GM19025 (cell line): ENCODE results near the gene CNTN1.
"Not testable (repeated sequence)": the region's sequence is repeated elsewhere in the genome, so short reads cannot be mapped to it uniquely, and the experiment has no call there.

Source experiments
- ATAC-seq: cut with Tn5 transposase; IDR thresholded peaks from one replicate; pipeline ENCODE4 v1.9.1; 2021; ENCODE audit warnings: mild to moderate bottlenecking, low read depth, moderate library complexity; ENCODE audit not compliant: unreplicated experiment

Gene CNTN1

DNA sequence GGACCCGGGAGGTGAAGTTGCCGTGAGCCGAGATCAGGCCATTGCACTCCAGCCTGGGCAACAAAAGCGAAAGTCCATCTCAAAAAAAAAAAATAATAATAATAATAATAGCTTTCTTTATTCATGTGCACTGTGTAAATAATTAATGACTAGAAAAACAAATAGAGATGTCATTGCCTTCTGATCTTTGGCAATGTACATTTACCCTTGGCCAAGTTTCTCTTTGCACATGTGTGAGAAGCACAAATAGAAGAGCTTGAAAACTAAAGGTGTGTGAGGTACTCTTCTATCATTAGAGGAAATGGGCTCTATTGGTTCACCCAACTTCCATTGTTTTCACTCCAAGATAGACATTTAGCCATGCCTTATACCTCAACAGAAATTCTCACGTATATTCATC lies 325.8 kb downstream of the CNTN1 start:
- ATAC-seq = no peak

DNA sequence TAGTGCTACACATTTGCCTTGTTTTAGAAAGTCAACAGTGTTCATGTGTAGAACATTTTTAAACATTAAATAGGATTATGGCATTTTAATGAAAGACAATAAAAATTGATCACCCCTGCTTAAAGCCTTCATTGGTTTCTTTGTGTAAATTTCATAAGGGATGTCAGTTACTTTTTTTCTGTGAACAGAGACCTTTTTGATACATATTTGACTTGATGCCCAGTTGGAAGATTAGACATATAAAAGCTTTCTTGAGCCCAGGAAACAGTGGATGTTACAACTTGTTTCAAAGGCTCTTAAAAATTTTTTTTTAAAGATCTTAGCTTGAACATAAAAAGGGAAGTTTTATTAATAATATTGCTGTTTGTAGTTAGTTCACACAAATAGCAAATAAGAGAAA lies 327.2 kb downstream of the CNTN1 start:
- ATAC-seq = no peak

DNA sequence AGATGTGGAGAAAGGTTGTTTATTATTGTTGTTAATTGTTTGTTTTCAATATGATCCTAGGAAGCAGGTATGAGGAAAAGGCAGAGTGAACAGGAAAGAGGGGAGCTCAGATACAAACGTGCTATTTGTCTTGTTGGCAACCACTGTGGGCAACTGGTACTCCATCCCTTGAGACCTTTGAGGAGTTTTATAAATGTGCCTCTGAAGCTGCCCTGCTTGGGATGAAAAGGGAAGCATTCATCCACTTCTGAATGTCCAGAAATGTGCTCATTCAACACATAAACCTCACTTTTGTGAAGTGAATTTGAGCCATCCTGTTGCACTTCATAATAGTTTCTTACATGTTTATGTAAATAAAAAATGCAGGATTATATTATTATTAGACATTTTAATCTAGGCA lies 331.6 kb downstream of the CNTN1 start:
- no peak for ATAC-seq

DNA sequence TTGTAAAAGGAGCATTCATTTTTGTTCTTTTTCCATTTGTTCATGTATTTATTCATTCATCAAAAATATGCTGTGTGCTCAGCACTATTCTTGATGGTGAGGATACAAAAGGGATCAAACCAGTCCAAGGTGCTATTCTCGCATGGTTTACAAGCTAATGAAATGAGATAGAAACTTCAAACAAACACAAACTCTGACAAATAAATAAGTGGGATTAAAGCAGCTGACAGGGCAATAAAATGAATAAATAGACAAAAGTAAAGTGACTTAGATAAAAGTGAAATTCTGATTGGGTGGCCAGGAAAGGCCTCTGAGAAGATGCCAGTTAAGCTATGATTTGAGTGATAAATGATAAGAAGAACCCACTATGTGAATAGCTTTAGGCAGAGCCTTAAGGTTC lies 333.9 kb downstream of the CNTN1 start:
- no peak for ATAC-seq

DNA sequence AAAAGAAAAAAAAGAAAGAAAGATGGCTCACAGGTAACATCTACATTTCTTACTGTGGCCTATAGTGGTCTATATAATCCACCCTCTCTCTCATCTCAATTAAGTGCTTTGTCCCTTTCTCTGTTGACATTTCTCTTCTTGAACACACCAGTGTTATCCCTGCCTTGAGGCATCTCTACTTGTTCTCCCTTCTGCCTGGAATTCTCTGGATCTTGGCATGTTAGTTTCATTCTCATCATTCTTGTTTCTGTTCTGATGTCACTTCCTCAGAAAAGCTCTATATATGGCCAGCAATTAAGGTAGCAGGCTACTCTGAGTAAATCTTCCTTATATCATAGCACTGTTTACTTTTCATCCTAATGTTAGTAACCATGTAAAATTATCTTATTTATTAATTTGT lies 340.1 kb downstream of the CNTN1 start:
- ATAC-seq = no peak

DNA sequence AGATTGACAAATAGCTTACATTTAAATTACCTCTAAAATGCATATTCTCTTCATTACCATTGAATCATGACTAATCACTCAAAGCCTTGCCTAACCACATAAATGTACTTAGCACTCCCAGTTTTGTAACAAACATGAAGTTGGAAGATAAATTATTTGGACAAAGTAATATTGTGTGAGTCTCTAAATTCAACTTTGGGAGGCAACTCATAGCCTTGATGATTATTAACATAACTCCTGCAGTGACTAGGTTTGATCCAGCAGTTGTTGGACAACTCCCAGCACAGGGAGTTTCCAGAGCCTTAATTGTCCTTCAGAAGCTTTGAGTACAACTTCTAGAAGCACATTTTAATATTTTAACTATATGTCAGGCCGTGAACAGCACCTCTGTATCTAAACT lies 342.4 kb downstream of the CNTN1 start:
- no peak for ATAC-seq

DNA sequence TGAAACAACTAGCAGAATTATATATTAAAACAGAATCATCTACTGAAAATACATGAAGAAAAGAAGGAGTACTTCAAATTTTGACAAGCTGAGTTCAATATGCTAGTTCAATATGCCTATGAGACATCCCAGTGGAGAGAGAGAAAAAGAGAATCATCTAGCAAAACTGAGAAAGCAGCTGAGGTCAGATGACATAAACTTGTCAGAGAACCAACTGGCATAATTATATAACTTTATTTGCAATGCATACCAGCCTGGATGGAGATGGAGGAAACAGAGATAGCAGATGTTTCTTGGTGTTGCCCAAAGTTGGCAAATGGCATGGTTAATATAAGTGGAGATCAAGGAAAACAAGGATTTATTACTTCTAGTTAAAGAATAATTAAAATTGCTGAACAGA lies 347.2 kb downstream of the CNTN1 start:
- ATAC-seq = no peak

DNA sequence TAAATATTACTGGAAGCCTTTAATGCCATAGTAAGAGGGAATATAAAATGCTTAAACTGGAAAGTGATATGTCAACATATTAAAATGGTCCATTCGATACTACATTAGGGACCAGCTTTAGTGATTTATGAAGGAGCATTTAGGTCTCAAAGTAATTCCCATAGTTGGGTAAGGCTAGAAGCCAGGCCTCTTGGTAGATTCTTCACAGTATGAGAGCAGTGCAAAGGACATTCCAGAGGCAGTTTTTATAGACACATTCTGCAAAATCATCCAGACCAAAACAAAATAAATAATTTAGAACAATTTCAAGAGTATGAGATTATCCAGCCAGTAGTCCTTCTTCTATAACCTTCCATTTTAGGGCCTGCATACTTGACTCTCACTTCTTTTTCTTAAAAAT lies 353.3 kb downstream of the CNTN1 start:
- ATAC-seq = no peak

DNA sequence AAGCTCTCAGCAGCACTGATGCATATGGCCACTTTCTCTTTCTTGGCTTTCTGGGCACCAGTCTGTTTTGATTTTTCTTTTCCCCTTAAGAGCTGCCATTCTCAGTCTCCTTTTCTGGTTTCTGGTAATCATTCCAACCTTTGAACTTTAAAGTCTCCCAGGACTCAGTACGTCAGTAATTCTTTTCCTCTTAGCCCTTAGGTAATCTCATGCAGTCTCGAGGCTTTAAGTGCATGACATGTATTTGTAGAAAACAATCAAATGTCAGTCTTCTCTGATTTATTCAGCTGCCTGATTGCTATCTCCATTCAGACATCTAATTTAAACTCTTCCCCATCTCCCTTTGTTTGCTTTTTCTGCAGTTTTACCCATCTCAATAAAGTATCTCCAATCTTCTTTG lies 356.8 kb downstream of the CNTN1 start:
- ATAC-seq = no peak

DNA sequence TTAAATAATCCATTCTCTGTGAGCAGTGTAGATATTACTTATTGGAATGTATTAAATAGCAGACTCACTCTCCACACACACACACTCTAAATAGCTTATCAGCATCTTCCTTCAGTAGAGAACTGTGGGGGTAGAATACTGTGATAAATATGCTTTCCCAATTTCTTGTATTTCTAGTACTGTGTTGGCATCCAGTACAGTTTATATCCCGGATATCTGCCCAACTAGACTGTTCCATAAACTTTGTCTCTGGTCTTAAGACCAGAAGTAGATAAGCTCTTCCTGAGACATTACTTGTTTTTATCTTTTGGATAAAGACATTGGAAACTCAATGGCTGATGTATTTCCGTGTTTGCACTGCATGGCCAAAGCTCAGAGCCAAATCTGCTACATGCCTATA lies 359.7 kb downstream of the CNTN1 start:
- no peak for ATAC-seq

DNA sequence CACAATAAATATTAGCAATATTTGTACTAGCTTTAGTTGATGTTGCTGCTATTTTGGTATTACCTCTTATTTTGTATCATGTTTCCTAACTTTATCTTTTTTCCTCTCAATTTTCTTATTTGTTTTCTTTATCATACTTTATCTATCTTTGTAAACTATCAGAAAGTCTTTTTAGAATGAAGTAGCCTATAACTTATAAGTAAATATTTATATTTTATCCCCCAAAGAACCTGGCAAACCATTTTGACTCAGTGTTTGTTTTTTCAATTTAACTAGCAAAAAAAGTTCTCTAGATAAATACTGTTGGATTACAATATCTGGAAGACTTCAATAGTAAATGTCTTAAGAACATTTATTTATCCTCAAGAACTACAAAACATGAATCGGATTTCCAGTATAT lies 360.2 kb downstream of the CNTN1 start:
- no peak for ATAC-seq

DNA sequence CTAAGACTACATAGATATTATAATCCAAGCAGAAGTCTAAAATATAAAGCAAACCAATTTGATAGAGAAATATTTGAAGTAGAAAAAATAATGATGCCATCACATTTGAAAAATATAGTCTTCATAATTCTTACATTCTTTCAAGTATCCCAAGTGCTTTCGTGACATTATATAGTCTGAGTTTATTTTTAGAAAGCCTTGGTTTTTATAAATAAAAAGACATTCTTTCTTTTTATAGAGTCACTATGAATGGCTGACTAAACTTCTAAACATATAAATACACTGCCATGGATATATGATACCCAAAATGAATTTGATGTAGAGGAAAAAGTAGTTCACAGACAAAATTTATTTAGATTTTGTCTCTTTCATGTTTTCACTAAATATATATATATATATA lies 360.8 kb downstream of the CNTN1 start:
- ATAC-seq = no peak

DNA sequence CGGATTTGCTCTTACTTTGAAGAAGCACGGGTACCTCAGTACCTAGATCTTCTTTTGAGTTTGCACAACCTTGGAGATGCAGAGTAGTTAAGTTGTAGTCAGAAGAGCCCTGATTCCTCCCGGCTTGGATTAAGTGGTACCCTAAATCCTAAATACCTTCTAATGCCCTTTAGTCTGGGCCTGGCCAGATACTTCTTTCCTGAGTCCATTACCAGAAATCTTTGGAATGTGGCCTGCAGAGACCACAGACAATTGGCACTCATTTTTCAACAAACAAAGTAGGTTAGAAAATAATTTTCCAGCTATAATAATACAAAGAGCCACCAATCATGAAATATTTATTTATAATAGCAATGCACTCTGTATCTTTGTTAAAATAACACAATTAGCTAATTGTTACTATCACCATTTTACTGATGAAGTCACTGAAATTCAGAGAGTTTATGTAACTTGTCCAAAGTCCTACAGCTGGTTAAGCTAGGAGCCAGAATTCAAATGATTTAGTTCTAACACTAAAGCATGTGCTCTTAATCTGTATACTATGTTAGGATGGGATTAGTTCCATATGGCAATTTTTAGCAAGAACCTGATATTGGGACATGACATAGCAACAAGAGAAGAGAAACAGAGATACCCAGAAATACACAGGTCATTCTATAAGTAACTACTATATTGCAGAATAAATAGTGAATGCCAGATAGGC lies 363.8 kb downstream of the CNTN1 start:
- ATAC-seq = no peak

DNA sequence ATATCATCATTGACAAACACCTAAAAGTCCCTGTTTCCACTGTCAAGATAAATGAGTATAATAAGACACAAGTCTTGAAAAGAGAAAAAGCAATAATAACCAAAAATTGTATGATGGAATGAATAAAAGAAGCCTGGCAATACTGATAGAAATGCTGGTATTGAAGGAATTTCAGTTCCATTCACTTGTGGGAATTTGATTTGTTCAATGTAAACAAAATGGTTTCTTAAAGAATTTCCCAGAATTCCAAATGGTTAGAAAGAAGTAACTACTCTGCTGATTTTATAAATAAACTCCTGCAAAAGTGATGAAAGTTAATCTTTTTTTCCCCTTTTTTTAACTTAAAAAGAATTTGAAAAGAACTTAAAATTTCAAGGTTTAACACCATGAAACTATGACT lies 366.0 kb downstream of the CNTN1 start:
- no peak for ATAC-seq

DNA sequence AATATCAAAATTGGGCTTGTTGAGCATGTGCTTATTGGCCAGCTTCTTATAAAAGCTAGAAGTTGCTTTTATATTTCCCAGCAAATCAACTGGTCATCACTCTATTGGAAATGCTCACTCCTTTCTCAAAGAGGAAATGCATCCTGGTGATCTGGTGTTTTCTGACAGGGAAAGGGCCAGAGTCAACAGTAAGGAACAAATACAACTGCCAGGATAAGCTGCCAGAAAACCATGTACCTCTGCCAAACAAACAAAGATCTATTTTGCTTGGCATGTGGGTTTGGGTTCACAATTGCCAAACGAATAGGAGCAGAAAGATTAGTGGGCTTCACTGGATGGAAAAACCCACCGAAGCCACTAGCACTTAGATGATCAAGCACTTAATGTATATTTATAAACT lies 369.0 kb downstream of the CNTN1 start:
- ATAC-seq = no peak

DNA sequence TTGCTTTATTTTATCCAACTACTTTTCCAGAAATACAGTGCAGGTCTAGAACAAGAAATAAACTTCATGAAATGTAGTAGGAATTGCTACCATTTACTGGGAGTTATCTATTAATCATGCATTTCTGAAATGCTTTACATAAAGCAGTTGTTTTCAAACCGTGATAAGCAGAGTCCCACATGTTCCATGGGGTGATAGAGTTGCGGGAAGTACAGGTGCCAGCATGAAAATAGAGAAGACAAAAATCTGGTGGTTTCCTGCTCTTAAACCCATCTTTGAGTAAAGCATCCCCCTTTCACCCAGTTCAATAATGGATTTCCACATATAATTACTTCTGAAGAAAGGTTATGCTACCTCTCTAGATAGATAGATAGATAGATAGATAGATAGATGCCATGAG lies 372.2 kb downstream of the CNTN1 start:
- ATAC-seq = no peak

DNA sequence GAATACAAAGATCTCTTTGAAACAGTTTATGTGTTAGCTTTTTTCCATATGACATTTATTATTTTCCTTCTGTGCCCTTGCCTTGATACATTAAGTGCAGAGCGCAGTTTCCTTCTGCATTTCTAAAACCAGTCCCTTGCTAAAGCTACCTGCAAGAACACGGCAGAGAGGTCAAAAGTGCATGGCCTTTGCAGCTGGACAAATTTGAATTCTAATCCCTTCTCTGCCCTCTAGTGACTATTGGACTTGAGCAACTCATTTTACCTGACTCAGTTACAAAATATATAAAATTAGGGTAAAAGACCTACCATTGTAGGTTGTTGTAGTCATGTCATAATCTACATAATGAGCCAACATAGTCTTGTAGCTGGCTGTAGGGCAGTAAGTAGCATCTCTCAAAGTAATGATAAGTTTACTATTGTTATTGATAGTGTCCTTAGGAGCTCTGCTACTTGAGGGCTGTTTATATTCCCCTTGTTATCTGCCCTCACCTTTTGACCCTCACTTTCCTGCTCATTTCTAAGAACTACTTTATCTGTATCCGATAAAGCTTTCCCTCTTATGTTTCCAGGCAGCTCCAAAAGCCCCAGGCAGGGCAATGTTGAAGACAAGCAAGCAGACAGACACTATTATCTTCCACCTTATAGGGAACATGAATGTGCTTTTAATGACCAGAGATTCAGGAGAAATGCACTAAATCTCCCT lies 375.9 kb downstream of the CNTN1 start:
- ATAC-seq = no peak

DNA sequence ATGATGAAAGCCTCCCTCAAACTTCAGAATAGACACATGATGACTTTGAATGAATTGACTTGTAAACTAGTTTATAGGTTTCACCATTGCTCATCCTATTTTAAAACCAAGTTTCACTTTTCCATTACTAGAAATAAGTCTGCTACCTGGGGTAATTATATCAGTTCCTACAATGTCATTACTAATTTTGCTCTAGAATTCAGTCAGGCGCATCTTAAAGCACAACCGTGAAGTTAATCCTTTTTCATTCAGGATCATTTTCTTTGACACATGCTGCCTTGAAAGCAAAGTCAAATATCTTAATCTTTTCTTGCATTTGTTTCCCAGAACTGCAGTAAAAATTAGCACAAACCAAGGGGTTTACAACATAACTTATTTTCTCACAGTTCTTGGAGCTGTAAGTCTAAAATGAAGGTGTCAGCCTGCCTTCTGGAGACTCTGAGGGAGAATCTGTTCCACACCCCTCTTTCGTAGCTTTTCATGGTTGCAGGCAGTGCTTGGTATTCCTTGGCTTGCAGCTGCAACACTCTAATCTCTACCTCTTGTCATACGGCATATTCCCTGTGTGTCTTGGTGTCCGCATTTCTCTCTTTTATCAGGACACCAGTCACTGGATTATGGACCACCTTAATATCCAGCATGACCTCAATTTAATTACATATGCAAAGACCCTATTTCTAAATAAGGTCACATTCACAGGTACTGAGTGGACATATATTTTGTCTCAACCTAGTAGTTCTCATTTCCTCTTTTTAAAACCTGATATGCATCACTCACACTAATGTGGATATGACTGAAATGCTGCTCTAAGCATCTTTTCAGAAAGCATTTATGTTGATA lies 381.6 kb downstream of the CNTN1 start:
- ATAC-seq = no peak

DNA sequence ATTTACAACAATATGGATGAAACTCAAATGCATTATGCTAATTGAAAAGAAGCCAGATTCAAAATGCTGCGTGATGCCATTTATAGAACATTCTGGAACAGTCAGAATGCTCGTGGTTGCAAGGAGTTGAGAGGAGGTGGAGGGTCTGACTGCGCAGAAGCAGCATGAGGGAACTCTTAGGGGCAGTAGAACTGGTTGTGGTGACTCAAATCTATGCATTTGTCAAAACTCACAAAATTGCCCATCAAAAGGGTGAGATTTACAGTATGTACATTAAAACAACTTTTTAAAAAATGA lies 382.2 kb downstream of the CNTN1 start:
- ATAC-seq = no peak

DNA sequence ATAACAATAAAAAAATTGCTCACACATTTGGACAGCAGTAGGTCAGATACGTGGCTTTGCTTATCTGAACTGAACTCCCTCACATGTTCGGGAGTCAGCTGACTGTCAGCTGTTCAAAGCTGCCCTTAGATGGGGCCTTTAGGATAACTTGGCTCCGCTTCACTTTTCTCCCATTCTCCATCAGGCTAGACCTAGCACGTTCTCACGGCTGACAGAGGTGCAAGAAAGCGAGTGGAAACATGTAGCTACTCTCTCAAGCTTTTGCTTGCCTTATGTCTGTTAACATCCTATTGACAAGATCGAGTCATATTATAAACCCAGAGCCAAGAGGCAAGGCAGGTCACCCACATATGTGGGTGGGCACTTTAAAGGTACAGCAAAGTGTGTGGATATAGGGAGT lies 383.9 kb downstream of the CNTN1 start:
- no peak for ATAC-seq

DNA sequence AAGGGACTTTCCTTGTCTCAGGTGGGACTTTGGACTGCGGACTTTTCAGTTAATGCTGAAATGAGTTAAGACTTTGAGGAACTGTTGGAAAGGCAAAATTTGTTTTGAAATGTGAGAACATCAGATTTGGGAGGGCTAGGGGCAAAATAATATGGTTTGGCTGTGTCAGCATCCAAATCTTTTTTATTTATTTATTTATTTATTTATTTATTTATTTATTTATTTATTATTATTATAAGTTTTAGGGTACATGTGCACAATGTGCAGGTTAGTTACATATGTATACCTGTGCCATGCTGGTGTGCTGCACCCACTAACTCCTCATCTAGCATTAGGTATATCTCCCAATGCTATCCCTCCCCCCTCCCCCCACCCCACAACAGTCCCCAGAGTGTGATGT lies 389.0 kb downstream of the CNTN1 start:
- ATAC-seq = not testable (repeated sequence)

DNA sequence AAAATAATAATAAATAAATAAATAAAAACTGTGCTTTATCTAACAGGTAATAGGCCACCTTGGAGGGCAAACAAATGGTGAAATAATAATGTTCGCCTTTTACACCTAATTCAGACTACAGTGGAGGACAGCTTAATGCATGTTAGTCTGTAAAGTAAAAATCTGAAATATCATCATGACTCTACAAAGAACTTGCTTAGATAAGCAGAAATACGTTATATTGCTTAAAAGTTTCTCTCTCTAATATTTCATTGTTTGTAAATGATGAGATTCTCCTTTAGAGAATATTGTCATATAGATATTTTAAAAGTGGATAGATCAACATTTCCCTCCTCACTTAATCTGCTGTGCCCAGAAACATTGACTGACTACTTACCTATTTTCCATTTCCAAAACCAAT lies 397.2 kb downstream of the CNTN1 start:
- ATAC-seq = no peak
